GM19099 (cell line): ENCODE data around the gene PFKFB3.

Experiments
- POLR2A ChIP-seq: IDR thresholded peaks from 3 replicates; pipeline ENCODE4 v1.6.1; 2011; ENCODE audit warnings: low read depth; ENCODE audit not compliant: insufficient read length; ENCODE audit errors: extremely low read depth

Gene PFKFB3

GRCh38 chr10:6195376-6195775 is 7.4 kb upstream of the PFKFB3 start:
- TF ChIP-seq POLR2A = no peak

- TF ChIP-seq POLR2A = no peak
Measured at GRCh38 chr10:6195846-6196245, 6.9 kb upstream of the PFKFB3 start.

- no peak for TF ChIP-seq POLR2A
Measured at GRCh38 chr10:6197321-6197720, 5.4 kb upstream of the PFKFB3 start.

GRCh38 chr10:6198171-6198570 is 4.6 kb upstream of the PFKFB3 start:
- TF ChIP-seq POLR2A = no peak

GRCh38 chr10:6199131-6199733 is 3.5 kb upstream of the PFKFB3 start:
- TF ChIP-seq POLR2A = no peak

- no peak for TF ChIP-seq POLR2A
Measured at GRCh38 chr10:6200440-6200733, 2.3 kb upstream of the PFKFB3 start.

GRCh38 chr10:6200734-6201515 is 1.8 kb upstream of the PFKFB3 start:
- TF ChIP-seq POLR2A = no peak

GRCh38 chr10:6201516-6201975 is 1.2 kb upstream of the PFKFB3 start:
- TF ChIP-seq POLR2A = no peak

- no peak for TF ChIP-seq POLR2A
Measured at GRCh38 chr10:6202098-6202683, 541 bp upstream of the PFKFB3 start.

GRCh38 chr10:6203331-6204062 is 765 bp downstream of the PFKFB3 start:
- no peak for TF ChIP-seq POLR2A

- no peak for TF ChIP-seq POLR2A
Measured at GRCh38 chr10:6204063-6204340, 1.3 kb downstream of the PFKFB3 start.

GRCh38 chr10:6204341-6205191 is 1.8 kb downstream of the PFKFB3 start:
- TF ChIP-seq POLR2A = no peak

GRCh38 chr10:6207658-6208057 is 4.9 kb downstream of the PFKFB3 start:
- no peak for TF ChIP-seq POLR2A

- TF ChIP-seq POLR2A = no peak
Measured at GRCh38 chr10:6208799-6209235, 6.1 kb downstream of the PFKFB3 start.

- TF ChIP-seq POLR2A = no peak
Measured at GRCh38 chr10:6211341-6211670, 8.6 kb downstream of the PFKFB3 start.
